Measurements from ENCODE around the gene QRFP.

DNA sequence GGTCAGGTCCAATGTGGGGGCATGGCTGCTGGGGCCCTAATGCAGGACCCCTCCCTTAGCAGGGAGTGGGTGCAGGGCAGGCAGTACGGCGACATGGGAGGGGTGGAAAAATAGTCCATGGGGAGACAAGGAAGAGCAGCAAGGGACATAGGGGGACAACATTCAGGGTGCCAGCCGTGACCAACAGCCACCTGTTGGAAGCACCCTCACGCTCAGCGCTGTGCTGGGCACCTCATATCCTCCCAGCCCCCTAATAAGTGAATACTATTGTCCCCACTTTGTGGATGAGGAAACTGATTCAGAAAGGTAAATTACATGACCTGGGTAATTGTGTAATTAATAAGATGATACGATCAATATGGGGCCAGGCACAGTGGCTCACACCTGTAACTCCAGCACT is 45.5 kb upstream of the QRFP start:
- TF ChIP-seq, protein P1, sequence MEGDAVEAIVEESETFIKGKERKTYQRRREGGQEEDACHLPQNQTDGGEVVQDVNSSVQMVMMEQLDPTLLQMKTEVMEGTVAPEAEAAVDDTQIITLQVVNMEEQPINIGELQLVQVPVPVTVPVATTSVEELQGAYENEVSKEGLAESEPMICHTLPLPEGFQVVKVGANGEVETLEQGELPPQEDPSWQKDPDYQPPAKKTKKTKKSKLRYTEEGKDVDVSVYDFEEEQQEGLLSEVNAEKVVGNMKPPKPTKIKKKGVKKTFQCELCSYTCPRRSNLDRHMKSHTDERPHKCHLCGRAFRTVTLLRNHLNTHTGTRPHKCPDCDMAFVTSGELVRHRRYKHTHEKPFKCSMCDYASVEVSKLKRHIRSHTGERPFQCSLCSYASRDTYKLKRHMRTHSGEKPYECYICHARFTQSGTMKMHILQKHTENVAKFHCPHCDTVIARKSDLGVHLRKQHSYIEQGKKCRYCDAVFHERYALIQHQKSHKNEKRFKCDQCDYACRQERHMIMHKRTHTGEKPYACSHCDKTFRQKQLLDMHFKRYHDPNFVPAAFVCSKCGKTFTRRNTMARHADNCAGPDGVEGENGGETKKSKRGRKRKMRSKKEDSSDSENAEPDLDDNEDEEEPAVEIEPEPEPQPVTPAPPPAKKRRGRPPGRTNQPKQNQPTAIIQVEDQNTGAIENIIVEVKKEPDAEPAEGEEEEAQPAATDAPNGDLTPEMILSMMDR (IDR thresholded peaks at IDR 0.05), result no peak
- TF ChIP-seq POLR2AphosphoS5 (IDR thresholded peaks at IDR 0.05), result no peak

Measured in suprapubic skin (tissue), 3 donors.